ENCODE results near the gene PTMA. TPM values are rescaled to one million over a fixed set of nuclear protein-coding genes. Genes with fewer than 3 reads are reported as not detected.
"Not testable (repeated sequence)": the region's sequence is repeated elsewhere in the genome, so short reads cannot be mapped to it uniquely, and the experiment has no call there.

Gene PTMA
- total RNA-seq, 1 experiment from 2014 or later: 2,752 TPM

GRCh38 chr2:231745303-231746038 is 37.1 kb downstream of the PTMA start:
- no peak overlapping the region for H3K9ac ChIP-seq (ENCODE audit: low read length)
- H3K4me2 ChIP-seq (ENCODE audit: low read length): no peak overlapping the region

GRCh38 chr2:231748153-231748896 is 40.0 kb downstream of the PTMA start:
- H4K20me1 ChIP-seq (ENCODE audit: insufficient read depth); CTCF ChIA-PET; H3K9ac ChIP-seq (ENCODE audit: low read length); RAD21 ChIA-PET (ENCODE audit: low non-redundant PET in 1 of 2, low total read pairs in 2 of 2, uncharacterized antibody in 2 of 2, unreplicated experiment in 2 of 2); H3K4me3 ChIP-seq (replicated peaks in 1 of 2; ENCODE audit: low read depth in 1 of 2, low read length in 2 of 2); H3K79me2 ChIP-seq (ENCODE audit: insufficient read depth, low read length); DNase-seq (ENCODE audit: low read depth, low spot score); H3K27me3 ChIP-seq (ENCODE audit: insufficient read depth, low read length); H2AFZ ChIP-seq (ENCODE audit: low read depth, low read length, poor library complexity, severe bottlenecking); BruUV-seq (replicated peaks); H3K36me3 ChIP-seq (ENCODE audit: control insufficient read depth in 1 of 2, insufficient read depth in 2 of 2, low read length in 2 of 2); intact Hi-C loops (cut with micrococcal nuclease); H3K9me2 ChIP-seq (ENCODE audit: insufficient read depth); H3K4me2 ChIP-seq (ENCODE audit: low read length); H3K27ac ChIP-seq (ENCODE audit: low read depth, low read length); H3K9me3 ChIP-seq (ENCODE audit: control insufficient read depth in 1 of 2, insufficient read depth in 1 of 2, low read depth in 1 of 2, low read length in 2 of 2); H3K4me1 ChIP-seq (ENCODE audit: control insufficient read depth in 1 of 2, insufficient read depth in 2 of 2, low read length in 2 of 2); POLR2A ChIA-PET; ATAC-seq: not testable (repeated sequence)

More at GRCh38 chr2:231745303-231746038, 37.1 kb downstream of the PTMA start:
- no peaks in the 10 kb centered on the region for H3K4me1 ChIP-seq (ENCODE audit: control insufficient read depth in 1 of 2, insufficient read depth in 2 of 2, low read length in 2 of 2)
- H3K9me3 ChIP-seq (ENCODE audit: control insufficient read depth in 1 of 2, insufficient read depth in 1 of 2, low read depth in 1 of 2, low read length in 2 of 2): no peaks in the 10 kb centered on the region
- H3K79me2 ChIP-seq (ENCODE audit: insufficient read depth, low read length): no peaks in the 10 kb centered on the region
- ChIA-PET CTCF (no interaction called here), RAD21 (ENCODE audit: low non-redundant PET in 1 of 2, low total read pairs in 2 of 2, uncharacterized antibody in 2 of 2, unreplicated experiment in 2 of 2) (no interaction called here), POLR2A (no interaction called here)
- DNase-seq (ENCODE audit: low read depth, low spot score) (no peak), ATAC-seq (no peak)
- intact Hi-C loops (cut with micrococcal nuclease): no loop called here
- H3K27ac ChIP-seq (ENCODE audit: low read depth, low read length): no peak overlapping the region
- H2AFZ ChIP-seq (ENCODE audit: low read depth, low read length, poor library complexity, severe bottlenecking): no peak overlapping the region
- TF ChIP-seq SRF (IDR thresholded peaks at IDR 0.05; ENCODE audit: low read depth) (no peak), ZFX (IDR thresholded peaks at IDR 0.05) (no peak), CBX3 (IDR thresholded peaks at IDR 0.05; ENCODE audit: low read depth) (no peak), SIN3A (IDR thresholded peaks at IDR 0.05; ENCODE audit: low read depth) (no peak), RAD21 (IDR thresholded peaks at IDR 0.05; ENCODE audit: low read depth) (no peak), ZBTB33 (IDR thresholded peaks at IDR 0.05; ENCODE audit: extremely low read depth, insufficient replicate concordance, low read length) (no peak)
- H3K9me2 ChIP-seq (ENCODE audit: insufficient read depth): no peaks in the 10 kb centered on the region
- H4K20me1 ChIP-seq (ENCODE audit: insufficient read depth): no peaks in the 10 kb centered on the region
- BruUV-seq (replicated peaks): no TSS peak
- no peak overlapping the region for H3K4me3 ChIP-seq (replicated peaks in 1 of 2; ENCODE audit: low read depth in 1 of 2, low read length in 2 of 2)
- no peaks in the 10 kb centered on the region for H3K36me3 ChIP-seq (ENCODE audit: control insufficient read depth in 1 of 2, insufficient read depth in 2 of 2, low read length in 2 of 2)
- no peaks in the 10 kb centered on the region for H3K27me3 ChIP-seq (ENCODE audit: insufficient read depth, low read length)

GRCh38 chr2:231749016-231749415 is 40.7 kb downstream of the PTMA start:
- H3K4me1 ChIP-seq (ENCODE audit: control insufficient read depth in 1 of 2, insufficient read depth in 2 of 2, low read length in 2 of 2); H3K4me2 ChIP-seq (ENCODE audit: low read length); RAD21 ChIA-PET (ENCODE audit: low non-redundant PET in 1 of 2, low total read pairs in 2 of 2, uncharacterized antibody in 2 of 2, unreplicated experiment in 2 of 2); H4K20me1 ChIP-seq (ENCODE audit: insufficient read depth); H3K9ac ChIP-seq (ENCODE audit: low read length); H3K9me2 ChIP-seq (ENCODE audit: insufficient read depth); BruUV-seq (replicated peaks); DNase-seq (ENCODE audit: low read depth, low spot score); H3K79me2 ChIP-seq (ENCODE audit: insufficient read depth, low read length); H2AFZ ChIP-seq (ENCODE audit: low read depth, low read length, poor library complexity, severe bottlenecking); intact Hi-C loops (cut with micrococcal nuclease); ATAC-seq; H3K27me3 ChIP-seq (ENCODE audit: insufficient read depth, low read length); H3K36me3 ChIP-seq (ENCODE audit: control insufficient read depth in 1 of 2, insufficient read depth in 2 of 2, low read length in 2 of 2); CTCF ChIA-PET; H3K4me3 ChIP-seq (replicated peaks in 1 of 2; ENCODE audit: low read depth in 1 of 2, low read length in 2 of 2); H3K27ac ChIP-seq (ENCODE audit: low read depth, low read length); H3K9me3 ChIP-seq (ENCODE audit: control insufficient read depth in 1 of 2, insufficient read depth in 1 of 2, low read depth in 1 of 2, low read length in 2 of 2): not testable (repeated sequence)
- POLR2A ChIA-PET: interaction anchor here (0.5 kb wide), 1 partner anchor 14 kb away, joined by 3 read pairs; no protein-coding TSS in a partner anchor
